ENCODE data around the gene NFIB. TPM values are rescaled to one million over a fixed set of nuclear protein-coding genes. Genes with fewer than 3 reads are reported as not detected.

The NFIB gene
- total and polyA plus RNA-seq, 2 of the 13 experiments (the other 11 are each of a cell fraction or from before 2014, with no cell fraction given), result 0.98 to 4.6 TPM

DNA sequence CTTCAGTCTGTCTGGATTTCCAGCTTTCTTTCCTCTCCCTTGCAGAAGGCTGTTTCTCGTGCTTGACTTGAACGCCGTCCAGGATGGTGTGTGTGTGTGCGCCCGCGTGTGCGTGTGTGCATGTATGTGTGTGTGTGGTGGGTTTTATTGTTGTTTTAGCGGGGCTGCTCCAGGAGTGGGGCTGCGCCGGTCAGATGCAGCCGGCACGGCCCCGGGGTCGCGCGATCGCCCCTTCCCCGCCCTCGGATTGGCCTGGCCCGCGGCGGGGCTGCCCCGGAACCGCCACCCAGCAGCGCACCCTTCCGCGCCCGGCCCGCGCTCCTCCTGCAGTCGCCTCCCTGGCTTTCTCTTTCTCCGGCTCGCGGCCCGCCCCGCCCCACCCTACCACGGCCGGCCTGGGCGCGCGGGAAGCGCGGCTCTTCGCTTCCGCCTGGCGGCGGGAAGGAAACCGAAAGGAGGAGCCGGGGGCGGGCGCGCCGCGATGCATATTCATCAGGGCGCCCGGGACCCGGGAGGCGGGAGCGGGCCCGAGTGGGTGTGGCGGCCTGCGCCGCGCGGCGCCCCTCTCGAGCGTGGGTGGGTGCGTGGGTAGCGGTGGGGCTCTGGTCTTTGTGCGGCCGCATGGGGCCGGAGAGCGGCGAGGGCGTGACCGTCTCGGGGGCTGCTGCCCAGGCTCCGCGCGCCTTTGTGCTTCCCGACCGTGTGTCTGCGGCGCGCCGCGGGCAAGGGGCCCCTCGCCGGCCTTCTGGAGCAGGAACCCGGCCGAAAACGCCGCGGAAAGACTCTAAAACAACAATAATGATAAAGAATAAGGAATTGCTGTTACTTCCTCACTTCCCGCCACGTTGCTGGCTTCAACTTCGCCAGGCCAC, 8.5 kb upstream of the NFIB start:
- Histone ChIP-seq H3K4me1 (ENCODE audit: insufficient read depth, low read length) (peaks cover 47% of the 10 kb centered on the region), H3K9ac (ENCODE audit: insufficient read depth, low read depth, low read length) (peak overlapping the region; percentile 71), H3K27ac (ENCODE audit: extremely low read length, insufficient read depth, low read length) (peak overlapping the region; percentile 52), H3K36me3 (replicated peaks in 1 of 2; ENCODE audit: control insufficient read depth in 1 of 2, insufficient read depth in 2 of 2, low read length in 2 of 2) (no peaks in the 10 kb centered on the region), H3K79me2 (ENCODE audit: insufficient read depth, low read length) (no peaks in the 10 kb centered on the region), H4K20me1 (ENCODE audit: insufficient read depth, low read length) (no peaks in the 10 kb centered on the region), H3K9me3 (ENCODE audit: low read length) (no peaks in the 10 kb centered on the region), H3K4me3 (replicated peaks in 1 of 3; ENCODE audit: insufficient read depth in 1 of 3, low read depth in 2 of 3, low read length in 3 of 3) (peak overlapping the region; percentile 56 to 81 (median 76)), H3K4me2 (ENCODE audit: low read depth, low read length) (peak overlapping the region; percentile 89), H3K27me3 (ENCODE audit: control insufficient read depth in 1 of 2, insufficient read depth in 2 of 2, low read length in 2 of 2) (peaks cover 0 to 6% of the 10 kb centered on the region in 2 experiments; a peak in 2 of 5 replicates), H2AFZ (ENCODE audit: low read length) (peak overlapping the region; percentile 90)
- 0% methylated on average over 18 of the region's 98 CpGs for WGBS (ENCODE audit: low lambda C conversion rate)
- ChIA-PET CTCF (ENCODE audit: low intra/inter-chr PET ratio, low total read pairs) (no interaction called here), POLR2A (no interaction called here)
- intact Hi-C loops (cut with micrococcal nuclease; ENCODE audit: unreplicated experiment), result loop anchor here (2.0 kb wide), 1 partner anchor 30 kb away; no protein-coding TSS in a partner anchor
- ATAC-seq, result peak; percentile 98
- BruUV-seq (replicated peaks), result no TSS peak
- peak; percentile 71 for DNase-seq (ENCODE audit: low spot score)
- no peak for FAIRE-seq
- in situ Hi-C loops (cut with HindIII; ENCODE audit: extremely low pct_ligation_motif_present, low pct_unique_long_range_greater_than_20kb), result loop anchor here (10.0 kb wide), 1 partner anchor 218 kb away; no protein-coding TSS in a partner anchor
- peak; percentile 45 for TF ChIP-seq XRCC5 (optimal IDR thresholded peaks at IDR 0.05; ENCODE audit: low read length)
- TF ChIP-seq, protein P1, sequence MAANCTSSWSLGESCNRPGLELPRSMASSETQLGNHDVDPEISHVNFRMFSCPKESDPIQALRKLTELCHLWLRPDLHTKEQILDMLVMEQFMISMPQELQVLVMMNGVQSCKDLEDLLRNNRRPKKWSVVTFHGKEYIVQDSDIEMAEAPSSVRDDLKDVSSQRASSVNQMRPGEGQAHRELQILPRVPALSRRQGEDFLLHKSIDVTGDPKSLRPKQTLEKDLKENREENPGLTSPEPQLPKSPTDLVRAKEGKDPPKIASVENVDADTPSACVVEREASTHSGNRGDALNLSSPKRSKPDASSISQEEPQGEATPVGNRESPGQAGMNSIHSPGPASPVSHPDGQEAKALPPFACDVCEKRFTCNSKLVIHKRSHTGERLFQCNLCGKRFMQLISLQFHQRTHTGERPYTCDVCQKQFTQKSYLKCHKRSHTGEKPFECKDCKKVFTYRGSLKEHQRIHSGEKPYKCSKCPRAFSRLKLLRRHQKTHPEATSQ (CRISPR knock-in tag; IDR thresholded peaks at IDR 0.05; ENCODE audit: borderline replicate concordance), result peak; percentile 24; the same call in 1 of the 2 replicates
- TF ChIP-seq ZNF788 (CRISPR knock-in tag; IDR thresholded peaks at IDR 0.05; ENCODE audit: borderline replicate concordance), result peak; percentile 53; the same call in 1 of the 2 replicates
- TF ChIP-seq SKI (IDR thresholded peaks at IDR 0.05; ENCODE audit: partially characterized antibody), result peak; percentile 43
- TF ChIP-seq ELF1 (CRISPR knock-in tag; IDR thresholded peaks at IDR 0.05), result peak; percentile 49; the same call in 1 of the 2 replicates
- TF ChIP-seq KMT2B (CRISPR knock-in tag; IDR thresholded peaks at IDR 0.05), result 0 out of 2 replicates have a peak, but pooled peaks have one; percentile 30
- TF ChIP-seq SATB2 (CRISPR knock-in tag; IDR thresholded peaks at IDR 0.05), result 0 out of 2 replicates have a peak, but pooled peaks have one; percentile 8
- TF ChIP-seq, protein P2, sequence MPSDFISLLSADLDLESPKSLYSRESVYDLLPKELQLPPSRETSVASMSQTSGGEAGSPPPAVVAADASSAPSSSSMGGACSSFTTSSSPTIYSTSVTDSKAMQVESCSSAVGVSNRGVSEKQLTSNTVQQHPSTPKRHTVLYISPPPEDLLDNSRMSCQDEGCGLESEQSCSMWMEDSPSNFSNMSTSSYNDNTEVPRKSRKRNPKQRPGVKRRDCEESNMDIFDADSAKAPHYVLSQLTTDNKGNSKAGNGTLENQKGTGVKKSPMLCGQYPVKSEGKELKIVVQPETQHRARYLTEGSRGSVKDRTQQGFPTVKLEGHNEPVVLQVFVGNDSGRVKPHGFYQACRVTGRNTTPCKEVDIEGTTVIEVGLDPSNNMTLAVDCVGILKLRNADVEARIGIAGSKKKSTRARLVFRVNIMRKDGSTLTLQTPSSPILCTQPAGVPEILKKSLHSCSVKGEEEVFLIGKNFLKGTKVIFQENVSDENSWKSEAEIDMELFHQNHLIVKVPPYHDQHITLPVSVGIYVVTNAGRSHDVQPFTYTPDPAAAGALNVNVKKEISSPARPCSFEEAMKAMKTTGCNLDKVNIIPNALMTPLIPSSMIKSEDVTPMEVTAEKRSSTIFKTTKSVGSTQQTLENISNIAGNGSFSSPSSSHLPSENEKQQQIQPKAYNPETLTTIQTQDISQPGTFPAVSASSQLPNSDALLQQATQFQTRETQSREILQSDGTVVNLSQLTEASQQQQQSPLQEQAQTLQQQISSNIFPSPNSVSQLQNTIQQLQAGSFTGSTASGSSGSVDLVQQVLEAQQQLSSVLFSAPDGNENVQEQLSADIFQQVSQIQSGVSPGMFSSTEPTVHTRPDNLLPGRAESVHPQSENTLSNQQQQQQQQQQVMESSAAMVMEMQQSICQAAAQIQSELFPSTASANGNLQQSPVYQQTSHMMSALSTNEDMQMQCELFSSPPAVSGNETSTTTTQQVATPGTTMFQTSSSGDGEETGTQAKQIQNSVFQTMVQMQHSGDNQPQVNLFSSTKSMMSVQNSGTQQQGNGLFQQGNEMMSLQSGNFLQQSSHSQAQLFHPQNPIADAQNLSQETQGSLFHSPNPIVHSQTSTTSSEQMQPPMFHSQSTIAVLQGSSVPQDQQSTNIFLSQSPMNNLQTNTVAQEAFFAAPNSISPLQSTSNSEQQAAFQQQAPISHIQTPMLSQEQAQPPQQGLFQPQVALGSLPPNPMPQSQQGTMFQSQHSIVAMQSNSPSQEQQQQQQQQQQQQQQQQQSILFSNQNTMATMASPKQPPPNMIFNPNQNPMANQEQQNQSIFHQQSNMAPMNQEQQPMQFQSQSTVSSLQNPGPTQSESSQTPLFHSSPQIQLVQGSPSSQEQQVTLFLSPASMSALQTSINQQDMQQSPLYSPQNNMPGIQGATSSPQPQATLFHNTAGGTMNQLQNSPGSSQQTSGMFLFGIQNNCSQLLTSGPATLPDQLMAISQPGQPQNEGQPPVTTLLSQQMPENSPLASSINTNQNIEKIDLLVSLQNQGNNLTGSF (CRISPR knock-in tag; IDR thresholded peaks at IDR 0.05), result 0 out of 2 replicates have a peak, but pooled peaks have one; percentile 36
- TF ChIP-seq ZNF556 (CRISPR knock-in tag; IDR thresholded peaks at IDR 0.05; ENCODE audit: borderline replicate concordance), result peak; percentile 73; the same call in 1 of the 2 replicates
- TF ChIP-seq ETV6 (CRISPR knock-in tag; conservative IDR thresholded peaks at IDR 0.05), result 0 out of 2 replicates have a peak, but pooled peaks have one; percentile 41
- peak; percentile 74; the same call in 1 of the 2 replicates for TF ChIP-seq ELF4 (CRISPR knock-in tag; IDR thresholded peaks at IDR 0.05; ENCODE audit: borderline replicate concordance)
- peak; percentile 92 for TF ChIP-seq MTA1 (CRISPR knock-in tag; IDR thresholded peaks at IDR 0.05; ENCODE audit: borderline replicate concordance)
- 0 out of 2 replicates have a peak, but pooled peaks have one; percentile 29 for TF ChIP-seq REPIN1 (CRISPR knock-in tag; IDR thresholded peaks at IDR 0.05; ENCODE audit: borderline replicate concordance, low read depth)
- TF ChIP-seq CHCHD3 (CRISPR knock-in tag; IDR thresholded peaks at IDR 0.05), result peak; percentile 50; the same call in 1 of the 2 replicates
- TF ChIP-seq GABPB1 (CRISPR knock-in tag; IDR thresholded peaks at IDR 0.05), result peak; percentile 88
- peak; percentile 70; the same call in 1 of the 2 replicates for TF ChIP-seq ZNF7 (CRISPR knock-in tag; IDR thresholded peaks at IDR 0.05)
- TF ChIP-seq CAMTA2 (CRISPR knock-in tag; IDR thresholded peaks at IDR 0.05; ENCODE audit: borderline replicate concordance), result no peak

Data from HepG2 (cell line).